ENCODE data around the gene USH2A.

GRCh38 chr1:215761446-215761845 lies 661.8 kb downstream of the USH2A start:
- no peak for TF ChIP-seq CTCF (IDR thresholded peaks at IDR 0.05)
- TF ChIP-seq POLR2A (IDR thresholded peaks at IDR 0.05): no peak

All from testis (tissue), 2 donors.